Measurements from ENCODE around the gene KCNG4. TPM values are rescaled to one million over a fixed set of nuclear protein-coding genes. Genes with fewer than 3 reads are reported as not detected.

Gene KCNG4
- total and polyA plus RNA-seq, 2 donors (not counting 1 experiment from before 2014, with no cell fraction given) = not detected

DNA sequence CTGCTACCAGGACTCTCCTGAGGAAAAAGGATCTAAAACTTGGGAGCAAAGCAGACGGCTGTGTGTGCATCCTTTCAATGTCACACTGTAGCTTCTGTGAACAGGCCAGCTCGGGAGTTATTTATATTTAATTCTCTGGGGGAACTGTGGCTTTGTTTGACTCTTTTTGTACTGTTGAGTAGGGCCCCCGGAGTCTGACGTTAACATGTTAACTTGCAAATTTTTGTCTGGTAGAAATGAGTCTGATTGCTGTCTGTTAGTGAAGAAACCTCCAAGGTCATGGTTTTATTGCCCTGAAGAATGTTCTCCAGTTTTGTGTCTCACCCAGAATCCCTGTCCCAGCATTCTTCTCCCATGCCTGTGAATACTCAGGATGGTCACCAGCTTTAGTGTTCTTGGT, 14.2 kb upstream of the KCNG4 start:
- DNase-seq (ENCODE audit: low read depth in 2 of 2) = no peak

DNA sequence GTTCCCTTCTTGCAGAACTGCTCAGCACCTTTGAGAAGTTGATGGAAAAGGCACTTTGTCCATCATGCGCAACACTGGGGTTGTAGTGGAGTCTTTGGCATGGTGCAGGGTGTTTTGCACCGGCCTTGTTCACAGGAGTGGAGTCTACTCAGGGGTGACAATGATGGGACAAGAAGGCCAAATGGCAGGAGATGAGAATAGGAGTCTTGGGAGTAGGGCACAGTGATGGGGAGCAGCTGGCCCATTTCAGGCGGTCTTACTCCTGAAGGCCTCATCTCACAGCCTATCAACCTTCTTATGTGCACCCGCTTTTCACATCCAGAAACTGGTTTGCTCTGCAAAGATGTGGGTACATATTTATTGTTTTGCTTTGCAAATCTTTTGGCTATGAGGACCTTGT, 13.4 kb upstream of the KCNG4 start:
- no peak overlapping the region for H3K27ac ChIP-seq (ENCODE audit: insufficient read depth, low read length)
- no peaks in the 10 kb centered on the region for H4K20me1 ChIP-seq (ENCODE audit: control insufficient read depth, extremely low read depth, insufficient read depth, low read length)
- no peaks in the 10 kb centered on the region for H3K9me3 ChIP-seq (ENCODE audit: control insufficient read depth, insufficient read depth, low read depth, low read length)
- H3K79me2 ChIP-seq (ENCODE audit: control insufficient read depth, insufficient read depth, low read length) = no peaks in the 10 kb centered on the region
- no peak for TF ChIP-seq EZH2 (IDR thresholded peaks at IDR 0.05; ENCODE audit: low read length, missing control alignments)
- TF ChIP-seq, protein P1, sequence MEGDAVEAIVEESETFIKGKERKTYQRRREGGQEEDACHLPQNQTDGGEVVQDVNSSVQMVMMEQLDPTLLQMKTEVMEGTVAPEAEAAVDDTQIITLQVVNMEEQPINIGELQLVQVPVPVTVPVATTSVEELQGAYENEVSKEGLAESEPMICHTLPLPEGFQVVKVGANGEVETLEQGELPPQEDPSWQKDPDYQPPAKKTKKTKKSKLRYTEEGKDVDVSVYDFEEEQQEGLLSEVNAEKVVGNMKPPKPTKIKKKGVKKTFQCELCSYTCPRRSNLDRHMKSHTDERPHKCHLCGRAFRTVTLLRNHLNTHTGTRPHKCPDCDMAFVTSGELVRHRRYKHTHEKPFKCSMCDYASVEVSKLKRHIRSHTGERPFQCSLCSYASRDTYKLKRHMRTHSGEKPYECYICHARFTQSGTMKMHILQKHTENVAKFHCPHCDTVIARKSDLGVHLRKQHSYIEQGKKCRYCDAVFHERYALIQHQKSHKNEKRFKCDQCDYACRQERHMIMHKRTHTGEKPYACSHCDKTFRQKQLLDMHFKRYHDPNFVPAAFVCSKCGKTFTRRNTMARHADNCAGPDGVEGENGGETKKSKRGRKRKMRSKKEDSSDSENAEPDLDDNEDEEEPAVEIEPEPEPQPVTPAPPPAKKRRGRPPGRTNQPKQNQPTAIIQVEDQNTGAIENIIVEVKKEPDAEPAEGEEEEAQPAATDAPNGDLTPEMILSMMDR (conservative IDR thresholded peaks at IDR 0.05 in 1 of 2, IDR thresholded peaks at IDR 0.05 in 1 of 2; ENCODE audit: low read depth in 1 of 2, low read length in 2 of 2) = no peak
- no peaks in the 10 kb centered on the region for H3K36me3 ChIP-seq (ENCODE audit: control insufficient read depth, insufficient read depth, low read length)
- DNase-seq (ENCODE audit: low read depth in 2 of 2) = no peak
- no peak overlapping the region for H2AFZ ChIP-seq (ENCODE audit: low read length)
- no peak overlapping the region for H3K4me2 ChIP-seq (ENCODE audit: extremely low read depth, insufficient read depth, low read length)
- H3K27me3 ChIP-seq (ENCODE audit: control insufficient read depth, insufficient read depth, low read length) = peaks cover 28% of the 10 kb centered on the region
- H3K4me3 ChIP-seq (replicated peaks in 1 of 4; ENCODE audit: control extremely low read depth in 1 of 4, insufficient read depth in 1 of 4, low read depth in 3 of 4, low read length in 4 of 4) = no peak overlapping the region
- H3K9ac ChIP-seq (ENCODE audit: insufficient read depth, low read length) = no peak overlapping the region
- H3K4me1 ChIP-seq (ENCODE audit: control insufficient read depth, extremely low read depth, insufficient read depth, low read length) = no peaks in the 10 kb centered on the region

More for the DNA sequence above, 14.2 kb upstream of the KCNG4 start:
- no peaks in the 10 kb centered on the region for H4K20me1 ChIP-seq (ENCODE audit: control insufficient read depth, extremely low read depth, insufficient read depth, low read length)
- no peaks in the 10 kb centered on the region for H3K79me2 ChIP-seq (ENCODE audit: control insufficient read depth, insufficient read depth, low read length)
- peaks cover 26% of the 10 kb centered on the region for H3K27me3 ChIP-seq (ENCODE audit: control insufficient read depth, insufficient read depth, low read length)
- TF ChIP-seq, protein P1 (conservative IDR thresholded peaks at IDR 0.05 in 1 of 2, IDR thresholded peaks at IDR 0.05 in 1 of 2; ENCODE audit: low read depth in 1 of 2, low read length in 2 of 2) = no peak
- TF ChIP-seq EZH2 (IDR thresholded peaks at IDR 0.05; ENCODE audit: low read length, missing control alignments) = no peak
- H3K4me3 ChIP-seq (replicated peaks in 1 of 4; ENCODE audit: control extremely low read depth in 1 of 4, insufficient read depth in 1 of 4, low read depth in 3 of 4, low read length in 4 of 4) = no peak overlapping the region
- no peaks in the 10 kb centered on the region for H3K4me1 ChIP-seq (ENCODE audit: control insufficient read depth, extremely low read depth, insufficient read depth, low read length)
- no peak overlapping the region for H3K4me2 ChIP-seq (ENCODE audit: extremely low read depth, insufficient read depth, low read length)
- no peak overlapping the region for H3K27ac ChIP-seq (ENCODE audit: insufficient read depth, low read length)
- no peak overlapping the region for H2AFZ ChIP-seq (ENCODE audit: low read length)
- H3K9ac ChIP-seq (ENCODE audit: insufficient read depth, low read length) = no peak overlapping the region
- no peaks in the 10 kb centered on the region for H3K9me3 ChIP-seq (ENCODE audit: control insufficient read depth, insufficient read depth, low read depth, low read length)
- no peaks in the 10 kb centered on the region for H3K36me3 ChIP-seq (ENCODE audit: control insufficient read depth, insufficient read depth, low read length)

DNA sequence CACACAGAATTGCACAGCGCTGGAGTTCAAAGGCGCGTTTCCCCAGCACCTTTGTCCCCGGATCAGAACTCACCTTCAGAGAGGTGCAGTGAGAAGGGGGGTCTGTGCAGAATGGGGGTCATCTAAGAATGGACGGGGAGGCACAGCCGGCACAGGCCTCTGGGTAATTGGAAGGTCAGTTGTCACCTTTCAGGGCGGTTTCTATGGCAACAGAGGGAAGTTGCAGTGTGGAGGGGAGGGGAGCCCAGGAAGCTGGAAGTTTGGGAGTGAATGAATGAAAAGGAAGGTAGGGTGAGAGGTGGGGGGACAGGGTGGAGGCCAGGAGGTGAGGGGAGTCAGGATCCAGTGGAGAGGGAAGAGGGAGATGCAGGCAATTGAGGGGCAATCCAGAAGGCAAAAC, 12.4 kb upstream of the KCNG4 start:
- Histone ChIP-seq H3K9me3 (ENCODE audit: control insufficient read depth, insufficient read depth, low read depth, low read length) (no peaks in the 10 kb centered on the region), H3K4me1 (ENCODE audit: control insufficient read depth, extremely low read depth, insufficient read depth, low read length) (no peaks in the 10 kb centered on the region), H2AFZ (ENCODE audit: low read length) (no peak overlapping the region), H3K9ac (ENCODE audit: insufficient read depth, low read length) (no peak overlapping the region), H3K27me3 (ENCODE audit: control insufficient read depth, insufficient read depth, low read length) (peaks cover 30% of the 10 kb centered on the region), H3K4me2 (ENCODE audit: extremely low read depth, insufficient read depth, low read length) (no peak overlapping the region), H3K27ac (ENCODE audit: insufficient read depth, low read length) (no peak overlapping the region), H4K20me1 (ENCODE audit: control insufficient read depth, extremely low read depth, insufficient read depth, low read length) (no peaks in the 10 kb centered on the region), H3K36me3 (ENCODE audit: control insufficient read depth, insufficient read depth, low read length) (no peaks in the 10 kb centered on the region), H3K79me2 (ENCODE audit: control insufficient read depth, insufficient read depth, low read length) (no peaks in the 10 kb centered on the region), H3K4me3 (replicated peaks in 1 of 4; ENCODE audit: control extremely low read depth in 1 of 4, insufficient read depth in 1 of 4, low read depth in 3 of 4, low read length in 4 of 4) (no peak overlapping the region)
- DNase-seq (ENCODE audit: low read depth in 2 of 2) = no peak
- no peak for TF ChIP-seq EZH2 (IDR thresholded peaks at IDR 0.05; ENCODE audit: low read length, missing control alignments)
- TF ChIP-seq, protein P1 (conservative IDR thresholded peaks at IDR 0.05 in 1 of 2, IDR thresholded peaks at IDR 0.05 in 1 of 2; ENCODE audit: low read depth in 1 of 2, low read length in 2 of 2) = no peak

All from fibroblast of lung (primary cell).